ENCODE measurements around the gene SLC9C2. TPM values are rescaled to one million over a fixed set of nuclear protein-coding genes. Genes with fewer than 3 reads are reported as not detected.

SLC9C2 gene
- polyA plus RNA-seq, 3 donors, result not detected

GRCh38 chr1:173580658-173581057, 22.2 kb downstream of the SLC9C2 start:
- Mint-ChIP-seq H3K4me3 (no peak overlapping the region), H3K36me3 (no peaks in the 10 kb centered on the region), H3K27me3 (ENCODE audit: low read depth in 3 of 3) (peaks cover 1 to 2% (median 2%) of the 10 kb centered on the region in 3 donors), H3K27ac (no peak overlapping the region), H3K9me3 (peaks cover 0 to 2% (median 0%) of the 10 kb centered on the region in 7 donors), H3K4me1 (no peaks in the 10 kb centered on the region)
- Histone ChIP-seq H3K9me3 (replicated peaks in 1 of 2; ENCODE audit: control insufficient read depth in 1 of 2, insufficient read depth in 1 of 2, low read length in 2 of 2) (no peaks in the 10 kb centered on the region), H3K79me2 (ENCODE audit: insufficient read depth, low read length) (no peaks in the 10 kb centered on the region), H3K4me2 (replicated peaks; ENCODE audit: extremely low read depth, low read length, poor library complexity, severe bottlenecking) (no peak overlapping the region), H3K4me3 (replicated peaks in 1 of 3; ENCODE audit: low read depth in 2 of 3, low read length in 3 of 3) (no peak overlapping the region), H3K4me1 (ENCODE audit: control insufficient read depth in 1 of 2, insufficient read depth in 2 of 2, low read length in 2 of 2) (no peaks in the 10 kb centered on the region), H3K9ac (ENCODE audit: insufficient read depth, low read length, poor library complexity, severe bottlenecking) (no peak overlapping the region), H4K20me1 (ENCODE audit: insufficient read depth, low read length) (no peaks in the 10 kb centered on the region), H3K27me3 (ENCODE audit: control insufficient read depth in 2 of 2, insufficient read depth in 2 of 2, low read length in 2 of 2) (no peaks in the 10 kb centered on the region), H3K36me3 (replicated peaks in 1 of 2; ENCODE audit: control insufficient read depth in 1 of 2, insufficient read depth in 2 of 2, low read length in 2 of 2) (no peaks in the 10 kb centered on the region), H2AFZ (ENCODE audit: insufficient read depth, low read depth, low read length, poor library complexity, severe bottlenecking) (no peak overlapping the region), H3K27ac (ENCODE audit: low read depth in 1 of 2, low read length in 2 of 2) (no peak overlapping the region)
- intact Hi-C loops (cut with micrococcal nuclease), result no loop called here
- no peak for TF ChIP-seq CTCF (IDR thresholded peaks at IDR 0.05)
- no peak for DNase-seq
- 92% methylated on average over 2 of the region's 3 CpGs for WGBS (ENCODE audit: insufficient coverage)

DNA sequence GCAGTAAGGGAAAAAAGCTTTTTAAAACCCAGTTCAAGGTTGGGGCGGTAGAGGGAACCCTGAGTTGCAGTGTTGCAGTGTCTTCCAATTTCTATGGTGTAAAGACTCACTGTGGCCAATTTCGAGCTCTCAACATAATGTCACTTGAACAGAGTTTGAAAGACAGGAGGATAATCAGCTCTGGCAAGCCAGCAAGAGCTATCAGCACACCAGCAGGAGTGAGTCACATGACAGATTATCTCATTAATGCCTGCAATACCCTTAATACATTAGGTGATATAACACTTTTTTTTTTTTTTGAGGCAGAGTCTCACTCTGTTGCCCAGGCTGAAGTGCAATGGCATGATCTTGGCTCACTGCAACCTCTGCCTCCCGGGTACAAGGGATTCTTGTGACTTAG, 22.8 kb downstream of the SLC9C2 start:
- Mint-ChIP-seq H3K27ac (no peak overlapping the region), H3K9me3 (no peaks in the 10 kb centered on the region), H3K4me1 (no peaks in the 10 kb centered on the region), H3K4me3 (no peak overlapping the region), H3K36me3 (no peaks in the 10 kb centered on the region), H3K27me3 (ENCODE audit: low read depth in 3 of 3) (peaks cover 0 to 2% (median 1%) of the 10 kb centered on the region in 3 donors)
- no peak for TF ChIP-seq CTCF (IDR thresholded peaks at IDR 0.05)
- Histone ChIP-seq H3K27me3 (ENCODE audit: control insufficient read depth in 2 of 2, insufficient read depth in 2 of 2, low read length in 2 of 2) (no peaks in the 10 kb centered on the region), H3K4me3 (replicated peaks in 1 of 3; ENCODE audit: low read depth in 2 of 3, low read length in 3 of 3) (no peak overlapping the region), H3K36me3 (replicated peaks in 1 of 2; ENCODE audit: control insufficient read depth in 1 of 2, insufficient read depth in 2 of 2, low read length in 2 of 2) (no peaks in the 10 kb centered on the region), H3K4me2 (replicated peaks; ENCODE audit: extremely low read depth, low read length, poor library complexity, severe bottlenecking) (no peak overlapping the region), H3K27ac (ENCODE audit: low read depth in 1 of 2, low read length in 2 of 2) (no peak overlapping the region), H2AFZ (ENCODE audit: insufficient read depth, low read depth, low read length, poor library complexity, severe bottlenecking) (no peak overlapping the region), H3K9me3 (replicated peaks in 1 of 2; ENCODE audit: control insufficient read depth in 1 of 2, insufficient read depth in 1 of 2, low read length in 2 of 2) (no peaks in the 10 kb centered on the region), H3K4me1 (ENCODE audit: control insufficient read depth in 1 of 2, insufficient read depth in 2 of 2, low read length in 2 of 2) (no peaks in the 10 kb centered on the region), H4K20me1 (ENCODE audit: insufficient read depth, low read length) (no peaks in the 10 kb centered on the region), H3K9ac (ENCODE audit: insufficient read depth, low read length, poor library complexity, severe bottlenecking) (no peak overlapping the region), H3K79me2 (ENCODE audit: insufficient read depth, low read length) (no peaks in the 10 kb centered on the region)
- DNase-seq, result no peak
- intact Hi-C loops (cut with micrococcal nuclease), result no loop called here
- WGBS (ENCODE audit: insufficient coverage), result 92% methylated on average over 3 of the region's 3 CpGs
